Activated CD4-positive, alpha-beta T cell treated with anti-CD3 and anti-CD28 coated beads for 48 hours (primary cell): ENCODE results near the gene SETDB2.

ENCODE experiments used
- DNase-seq: peaks from one replicate; pipeline ENCODE4 v3.0.0-alpha.2; 2020

SETDB2 gene

GRCh38 chr13:49476529-49476928, 32.5 kb downstream of the SETDB2 start:
- DNase-seq: no peak

- DNase-seq: no peak
Measured at GRCh38 chr13:49481788-49482187, 37.7 kb downstream of the SETDB2 start.

- DNase-seq: no peak
Measured at GRCh38 chr13:49488563-49488962, 44.5 kb downstream of the SETDB2 start.

GRCh38 chr13:49494645-49495044, 50.6 kb downstream of the SETDB2 start:
- no peak for DNase-seq

- peak; percentile 93 for DNase-seq
Measured at GRCh38 chr13:49495783-49496762, 52.0 kb downstream of the SETDB2 start, which contains the start of gene PHF11. PHF11 (plus strand) TSS chr13:49495953; CDS start chr13:49496002, 49 bp downstream.

- peak; percentile 72 for DNase-seq
Measured at GRCh38 chr13:49496837-49497236, 52.8 kb downstream of the SETDB2 start.

- DNase-seq: peak; percentile 16
Measured at GRCh38 chr13:49497272-49497671, 53.2 kb downstream of the SETDB2 start.

- no peak for DNase-seq
Measured at GRCh38 chr13:49498206-49498605, 54.1 kb downstream of the SETDB2 start.

- DNase-seq: peak; percentile 21
Measured at GRCh38 chr13:49499889-49500660, 56.0 kb downstream of the SETDB2 start.

- DNase-seq: no peak
Measured at GRCh38 chr13:49502954-49503353, 58.9 kb downstream of the SETDB2 start.

GRCh38 chr13:49503951-49504350, 59.9 kb downstream of the SETDB2 start:
- DNase-seq: no peak

- no peak for DNase-seq
Measured at GRCh38 chr13:49512578-49512977, 68.5 kb downstream of the SETDB2 start.

GRCh38 chr13:49516467-49516866, 72.4 kb downstream of the SETDB2 start:
- no peak for DNase-seq

- DNase-seq: no peak
Measured at GRCh38 chr13:49517461-49517860, 73.4 kb downstream of the SETDB2 start.

GRCh38 chr13:49521224-49521623, 77.2 kb downstream of the SETDB2 start:
- no peak for DNase-seq

- DNase-seq: no peak
Measured at GRCh38 chr13:49524740-49525501, 80.8 kb downstream of the SETDB2 start.

- no peak for DNase-seq
Measured at GRCh38 chr13:49527123-49527522, 83.0 kb downstream of the SETDB2 start.

- DNase-seq: no peak
Measured at GRCh38 chr13:49528161-49528560, 84.1 kb downstream of the SETDB2 start.

GRCh38 chr13:49530457-49530856, 86.4 kb downstream of the SETDB2 start:
- DNase-seq: no peak

- no peak for DNase-seq
Measured at GRCh38 chr13:49532593-49532992, 88.5 kb downstream of the SETDB2 start.

- DNase-seq: no peak
Measured at GRCh38 chr13:49533011-49533410, 88.9 kb downstream of the SETDB2 start.

- DNase-seq: no peak
Measured at GRCh38 chr13:49533591-49534269, 89.7 kb downstream of the SETDB2 start.
